HCT116 (cell line): Measurements from ENCODE around the gene DOK7. TPM values are rescaled to one million over a fixed set of nuclear protein-coding genes. Genes with fewer than 3 reads are reported as not detected.

Experiments
- ATAC-seq: fragments of 200-7000 bp; cut with Tn5 transposase; 2 replicates; pipeline ENCODE4 v1.9.1; 2020; ENCODE audit warnings: mild to moderate bottlenecking, moderate library complexity
- BruUV-seq: library from RNA; stranded (reverse); fragments of 400-500 nt; replicated peaks from 2 replicates; lab custom pipeline; 2021; lab: Mats Ljungman, UMichigan
- CTCF ChIA-PET: fragments of 300-600 bp; sonication (Branson Sonifier 250); formaldehyde crosslinking; loops from one replicate; lab custom pipeline; 2021; ENCODE audit warnings: antibody characterized with exemption; lab: Charles Lee
- POLR2A ChIA-PET: fragments of 300-600, 350-600 bp; sonication (Branson Sonifier 250); formaldehyde crosslinking; loops from one replicate; lab custom pipeline; 2021; ENCODE audit warnings: antibody characterized with exemption; lab: Charles Lee
- RAD21 ChIA-PET, 2 experiments: fragments of 300-600 bp; sonication (Branson Sonifier 250); formaldehyde crosslinking; loops; one replicate each; lab custom pipeline; 2023; ENCODE audit warnings: low total read pairs in 2 of 2; ENCODE audit not compliant: uncharacterized antibody in 2 of 2, unreplicated experiment in 2 of 2, low non-redundant PET in 1 of 2; lab: Charles Lee
- DNase-seq: peaks from one replicate; pipeline ENCODE4 v3.0.0-alpha.2; 2010; ENCODE audit warnings: low read depth, low spot score
- H2AFZ ChIP-seq: fragments of 200-600 bp; shearing (Covaris generic), sonication (generic); 2 replicates; pipeline ENCODE4 v1.6.1; 2017; ENCODE audit warnings: low read depth, mixed run types, mixed read lengths, antibody characterized with exemption, low read length; ENCODE audit not compliant: poor library complexity, severe bottlenecking
- H3K27ac ChIP-seq: 2 replicates; pipeline ENCODE4 v1.5.1; 2012; ENCODE audit warnings: low read depth, low read length
- H3K27me3 ChIP-seq: fragments of 200-600 bp; sonication (generic); 2 replicates; pipeline ENCODE4 v1.6.1; 2016; ENCODE audit warnings: mixed run types, low read length, mixed read lengths; ENCODE audit not compliant: insufficient read depth
- H3K36me3 ChIP-seq, 2 experiments: fragments of 200-500 bp in 1 of 2; fragments of 200-600 bp in 1 of 2; sonication (Bioruptor generic) in 1 of 2; sonication (generic) in 1 of 2; 2 replicates each; pipeline versions ENCODE4 v1.5.1 to v1.6.1; 2014 to 2016; ENCODE audit warnings: low read length in 2 of 2, inconsistent platforms in 1 of 2, mixed read lengths in 1 of 2, mixed run types in 1 of 2; ENCODE audit not compliant: insufficient read depth in 2 of 2, control insufficient read depth in 1 of 2
- H3K4me1 ChIP-seq, 2 experiments: fragments of 200-600 bp in 1 of 2; sonication (generic) in 1 of 2; 2 replicates each; pipeline versions ENCODE4 v1.5.1 to v1.6.1; 2012 to 2017; ENCODE audit warnings: low read length in 2 of 2, inconsistent platforms in 1 of 2, mild to moderate bottlenecking in 1 of 2, mixed read lengths in 1 of 2, mixed run types in 1 of 2, moderate library complexity in 1 of 2; ENCODE audit not compliant: insufficient read depth in 2 of 2, control insufficient read depth in 1 of 2
- H3K4me2 ChIP-seq: fragments of 200-600 bp; sonication (generic); 2 replicates; pipeline ENCODE4 v1.6.1; 2017; ENCODE audit warnings: mixed run types, low read length, mixed read lengths
- H3K4me3 ChIP-seq, 2 experiments: fragments of 200-600 bp in 1 of 2; sonication (generic) in 1 of 2; replicated peaks in 1 of 2; 2 replicates each; pipeline ENCODE4 v1.5.1; 2011 to 2016; ENCODE audit warnings: low read length in 2 of 2, control low read depth in 1 of 2, low read depth in 1 of 2, mild to moderate bottlenecking in 1 of 2, mixed read lengths in 1 of 2, mixed run types in 1 of 2
- H3K79me2 ChIP-seq: fragments of 200-600 bp; sonication (generic); 2 replicates; pipeline ENCODE4 v1.6.1; 2017; ENCODE audit warnings: mild to moderate bottlenecking, mixed run types, low read length, moderate library complexity, mixed read lengths; ENCODE audit not compliant: insufficient read depth
- H3K9ac ChIP-seq: fragments of 200-600 bp; sonication (generic); 2 replicates; pipeline ENCODE4 v1.6.1; 2016; ENCODE audit warnings: low read length, mixed read lengths
- H3K9me2 ChIP-seq: fragments of 200-600 bp; sonication (generic), shearing (Covaris generic); 2 replicates; pipeline ENCODE4 v1.6.1; 2017; ENCODE audit warnings: mixed run types, mild to moderate bottlenecking, moderate library complexity; ENCODE audit not compliant: insufficient read depth
- H3K9me3 ChIP-seq, 2 experiments: fragments of 200-500 bp in 1 of 2; fragments of 200-600 bp in 1 of 2; sonication (Bioruptor generic) in 1 of 2; sonication (generic) in 1 of 2; 2 replicates each; pipeline ENCODE4 v1.6.1; 2014 to 2017; ENCODE audit warnings: low read length in 2 of 2, mixed read lengths in 2 of 2, inconsistent platforms in 1 of 2, low read depth in 1 of 2, mild to moderate bottlenecking in 1 of 2, mixed run types in 1 of 2, moderate library complexity in 1 of 2; ENCODE audit not compliant: control insufficient read depth in 1 of 2, insufficient read depth in 1 of 2
- H4K20me1 ChIP-seq: fragments of 200-600 bp; sonication (generic), shearing (Covaris generic); 2 replicates; pipeline ENCODE4 v1.6.1; 2017; ENCODE audit warnings: mixed run types, mild to moderate bottlenecking, moderate library complexity; ENCODE audit not compliant: insufficient read depth
- CBX3 ChIP-seq: IDR thresholded peaks from 2 replicates; pipeline ENCODE4 v1.6.1; 2012; ENCODE audit warnings: low read depth
- CEBPB ChIP-seq: IDR thresholded peaks from 2 replicates; pipeline ENCODE4 v1.6.1; 2012; ENCODE audit warnings: low read depth
- EGR1 ChIP-seq: IDR thresholded peaks from 2 replicates; pipeline ENCODE4 v1.6.1; 2012; ENCODE audit warnings: low read depth
- ELF1 ChIP-seq: IDR thresholded peaks from 2 replicates; pipeline ENCODE4 v1.6.1; 2012; ENCODE audit warnings: low read depth, borderline replicate concordance
- EZH2 ChIP-seq: fragments of 200-600 bp; sonication (generic); IDR thresholded peaks from 2 replicates; pipeline ENCODE4 v1.6.1; 2017; ENCODE audit warnings: antibody characterized with exemption, mixed run types
- EZH2phosphoT487 ChIP-seq: fragments of 200-600 bp; IDR thresholded peaks from 2 replicates; pipeline ENCODE4 v1.6.1; 2018; ENCODE audit warnings: antibody characterized with exemption, borderline replicate concordance
- FOSL1 ChIP-seq: IDR thresholded peaks from 2 replicates; pipeline ENCODE4 v1.6.1; 2012; ENCODE audit warnings: low read depth
- JUND ChIP-seq: IDR thresholded peaks from 2 replicates; pipeline ENCODE4 v1.6.1; 2012
- POLR2A ChIP-seq: IDR thresholded peaks from 2 replicates; pipeline ENCODE4 v1.7.0; 2011; ENCODE audit warnings: borderline replicate concordance; ENCODE audit not compliant: insufficient read depth, insufficient read length; ENCODE audit errors: extremely low read depth
- POLR2AphosphoS5 ChIP-seq: IDR thresholded peaks from 2 replicates; pipeline ENCODE4 v1.6.1; 2011; ENCODE audit warnings: mild to moderate bottlenecking, low read depth, low read length, moderate library complexity
- SP1 ChIP-seq: IDR thresholded peaks from 2 replicates; pipeline ENCODE4 v1.6.1; 2012; ENCODE audit warnings: low read depth
- YY1 ChIP-seq: IDR thresholded peaks from 2 replicates; pipeline ENCODE4 v1.6.1; 2011; ENCODE audit warnings: low read length, low read depth, moderate library complexity, mild to moderate bottlenecking; ENCODE audit not compliant: insufficient replicate concordance; ENCODE audit errors: extremely low read depth
- ZFX ChIP-seq: fragments of 450-650 bp; IDR thresholded peaks from 2 replicates; pipeline ENCODE4 v1.6.1; 2017
- ZNF274 ChIP-seq: fragments of 200-500 bp; sonication (Bioruptor generic); IDR thresholded peaks from 2 replicates; pipeline ENCODE4 v1.6.1; 2014; ENCODE audit warnings: mild to moderate bottlenecking, low read depth, low read length, inconsistent platforms
- intact Hi-C: fragments of 100-400 bp; cut with micrococcal nuclease; formaldehyde crosslinking; loops from 2 replicates; pipeline ENCODE4 v1.10.0; 2022
- total RNA-seq: library from RNA; stranded (reverse); gene quantifications from one replicate; pipeline ENCODE4 v1.2.1, GENCODE V29; 2021; ENCODE audit not compliant: unreplicated experiment
- TF ChIP-seq, protein P1 (sequence below), 3 experiments: fragments of 200-600 bp in 1 of 3; sonication (generic) in 1 of 3; IDR thresholded peaks in 2 of 3; conservative IDR thresholded peaks in 1 of 3; 2 replicates each; pipeline ENCODE4 v1.5.1; 2012 to 2017; ENCODE audit warnings: low read depth in 2 of 3, low read length in 2 of 3, antibody characterized with exemption in 1 of 3, borderline replicate concordance in 1 of 3, control low read depth in 1 of 3, mild to moderate bottlenecking in 1 of 3, mixed read lengths in 1 of 3, mixed run types in 1 of 3, moderate library complexity in 1 of 3; ENCODE audit not compliant: insufficient read depth in 1 of 3

DOK7 gene
- total RNA-seq, 1 experiment from 2014 or later: 2.4 TPM

GRCh38 chr4:3525532-3526430 lies 62.7 kb downstream of the DOK7 start:
- Histone ChIP-seq H3K27ac (no peak overlapping the region), H3K4me1 (peaks cover 0 to 3% of the 10 kb centered on the region in 2 experiments; a peak in 2 of 4 replicates), H3K4me3 (no peak overlapping the region), H4K20me1 (no peaks in the 10 kb centered on the region), H3K9me3 (no peaks in the 10 kb centered on the region), H3K27me3 (no peaks in the 10 kb centered on the region), H3K36me3 (peaks cover 24 to 31% of the 10 kb centered on the region in 2 experiments; a peak in 3 of 4 replicates), H3K4me2 (no peak overlapping the region), H3K9me2 (no peaks in the 10 kb centered on the region), H3K79me2 (peaks cover 78% of the 10 kb centered on the region), H3K9ac (no peak overlapping the region), H2AFZ (no peak overlapping the region)
- no TSS peak for BruUV-seq
- intact Hi-C loops: no loop called here
- ChIA-PET RAD21 (no interaction called here), CTCF (no interaction called here), POLR2A (no interaction called here)
- no peak for DNase-seq
- ATAC-seq: no peak
- TF ChIP-seq ZFX: no peak
- no peak for TF ChIP-seq FOSL1
- TF ChIP-seq ZNF274: no peak
- no peak for TF ChIP-seq JUND
- TF ChIP-seq, protein P1, sequence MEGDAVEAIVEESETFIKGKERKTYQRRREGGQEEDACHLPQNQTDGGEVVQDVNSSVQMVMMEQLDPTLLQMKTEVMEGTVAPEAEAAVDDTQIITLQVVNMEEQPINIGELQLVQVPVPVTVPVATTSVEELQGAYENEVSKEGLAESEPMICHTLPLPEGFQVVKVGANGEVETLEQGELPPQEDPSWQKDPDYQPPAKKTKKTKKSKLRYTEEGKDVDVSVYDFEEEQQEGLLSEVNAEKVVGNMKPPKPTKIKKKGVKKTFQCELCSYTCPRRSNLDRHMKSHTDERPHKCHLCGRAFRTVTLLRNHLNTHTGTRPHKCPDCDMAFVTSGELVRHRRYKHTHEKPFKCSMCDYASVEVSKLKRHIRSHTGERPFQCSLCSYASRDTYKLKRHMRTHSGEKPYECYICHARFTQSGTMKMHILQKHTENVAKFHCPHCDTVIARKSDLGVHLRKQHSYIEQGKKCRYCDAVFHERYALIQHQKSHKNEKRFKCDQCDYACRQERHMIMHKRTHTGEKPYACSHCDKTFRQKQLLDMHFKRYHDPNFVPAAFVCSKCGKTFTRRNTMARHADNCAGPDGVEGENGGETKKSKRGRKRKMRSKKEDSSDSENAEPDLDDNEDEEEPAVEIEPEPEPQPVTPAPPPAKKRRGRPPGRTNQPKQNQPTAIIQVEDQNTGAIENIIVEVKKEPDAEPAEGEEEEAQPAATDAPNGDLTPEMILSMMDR (IDR thresholded peaks at IDR 0.05 in 2 of 3, conservative IDR thresholded peaks at IDR 0.05 in 1 of 3; ENCODE audit: borderline replicate concordance in 1 of 3, insufficient read depth in 1 of 3, low read depth in 2 of 3, low read length in 2 of 3): no peak

- Histone ChIP-seq H3K9ac (no peak overlapping the region), H3K79me2 (peaks cover 83% of the 10 kb centered on the region), H3K9me3 (no peaks in the 10 kb centered on the region), H2AFZ (no peak overlapping the region), H4K20me1 (no peaks in the 10 kb centered on the region), H3K27me3 (no peaks in the 10 kb centered on the region), H3K4me2 (no peak overlapping the region), H3K9me2 (no peaks in the 10 kb centered on the region), H3K4me3 (no peak overlapping the region), H3K27ac (no peak overlapping the region), H3K4me1 (peaks cover 4 to 10% of the 10 kb centered on the region in 2 experiments; a peak in 3 of 4 replicates), H3K36me3 (peaks cover 21 to 31% of the 10 kb centered on the region in 2 experiments; a peak in 3 of 4 replicates)
- no peak for TF ChIP-seq POLR2AphosphoS5
- no peak for TF ChIP-seq CBX3
- no peak for TF ChIP-seq FOSL1
- TF ChIP-seq POLR2A: no peak
- no peak for TF ChIP-seq EZH2phosphoT487
- TF ChIP-seq EZH2: no peak
- TF ChIP-seq CEBPB: no peak
- no peak for TF ChIP-seq SP1
- no peak for TF ChIP-seq EGR1
- TF ChIP-seq, protein P1 (IDR thresholded peaks at IDR 0.05 in 2 of 3, conservative IDR thresholded peaks at IDR 0.05 in 1 of 3; ENCODE audit: borderline replicate concordance in 1 of 3, insufficient read depth in 1 of 3, low read depth in 2 of 3, low read length in 2 of 3): no peak
- no peak for TF ChIP-seq ELF1
- TF ChIP-seq YY1: no peak
- CTCF ChIA-PET: no interaction called here
- no TSS peak for BruUV-seq
- DNase-seq (no peak), ATAC-seq (no peak)
- intact Hi-C loops: no loop called here
- RAD21 ChIA-PET: no interaction called here
- POLR2A ChIA-PET: no interaction called here
These were observed 63.4 kb downstream of the DOK7 start for GRCh38 chr4:3526456-3526855.
